ENCODE results near the gene FARS2. TPM values are rescaled to one million over a fixed set of nuclear protein-coding genes. Genes with fewer than 3 reads are reported as not detected.
A peak's percentile ranks its signal among the peaks of the same experiment; 100 is the strongest.

FARS2 gene
- total and polyA plus RNA-seq, 7 experiments from 2014 or later: 16.2 to 28.1 (median 20.8) TPM

DNA sequence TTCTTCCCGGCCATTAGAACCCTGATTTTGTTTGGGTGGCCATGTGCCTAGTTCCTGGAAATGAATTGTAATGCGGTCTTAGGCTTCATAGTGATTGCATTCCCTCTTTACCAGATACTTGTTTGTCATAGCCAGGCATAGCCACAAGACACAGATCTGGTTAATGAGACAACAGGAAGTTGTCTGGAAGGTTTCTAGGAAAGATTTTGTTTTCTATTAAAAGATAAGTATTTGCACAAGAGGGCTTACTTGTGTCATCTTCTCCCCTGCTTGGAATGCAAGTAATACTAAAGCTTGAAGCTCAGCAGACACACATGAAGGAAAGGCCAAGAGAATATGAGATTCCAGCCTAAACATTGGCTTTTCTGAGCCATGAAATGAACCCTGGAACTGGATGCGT is 12.9 kb downstream of the FARS2 start:
- no peaks in the 10 kb centered on the region for H3K27me3 ChIP-seq (ENCODE audit: control insufficient read depth in 2 of 2, insufficient read depth in 2 of 2, low read length in 2 of 2)
- H3K4me1 ChIP-seq (ENCODE audit: control insufficient read depth in 2 of 2, insufficient read depth in 2 of 2, low read length in 2 of 2): peaks cover 0 to 6% of the 10 kb centered on the region in 2 donors
- H3K4me1 Mint-ChIP-seq: peaks cover 15 to 59% (median 33%) of the 10 kb centered on the region in 7 donors
- ChIA-PET POLR2A (no interaction called here), CTCF (interaction anchor here (1.1 kb wide), 1 partner anchor 130 kb away, joined by 3 read pairs; no protein-coding TSS in a partner anchor)
- no peak overlapping the region for H3K4me3 ChIP-seq (ENCODE audit: low read length)
- no peak overlapping the region for H3K27ac ChIP-seq (ENCODE audit: low read depth, low read length)
- intact Hi-C loops (cut with micrococcal nuclease): no loop called here
- no peaks in the 10 kb centered on the region for H3K27me3 Mint-ChIP-seq
- H3K9me3 ChIP-seq (ENCODE audit: control insufficient read depth in 2 of 3, low read length in 3 of 3): no peaks in the 10 kb centered on the region
- no peaks in the 10 kb centered on the region for H3K9me3 Mint-ChIP-seq
- H3K27ac Mint-ChIP-seq: peak overlapping the region in 1 of 9 donors; percentile 30
- DNase-seq (no peak), ATAC-seq (no peak)
- H3K36me3 Mint-ChIP-seq: peaks cover 0 to 32% (median 14%) of the 10 kb centered on the region in 5 donors
- peak overlapping the region in 1 of 10 donors; percentile 57 for H3K4me3 Mint-ChIP-seq
- H3K36me3 ChIP-seq (ENCODE audit: control insufficient read depth in 2 of 3, insufficient read depth in 3 of 3, low read length in 3 of 3): no peaks in the 10 kb centered on the region

DNA sequence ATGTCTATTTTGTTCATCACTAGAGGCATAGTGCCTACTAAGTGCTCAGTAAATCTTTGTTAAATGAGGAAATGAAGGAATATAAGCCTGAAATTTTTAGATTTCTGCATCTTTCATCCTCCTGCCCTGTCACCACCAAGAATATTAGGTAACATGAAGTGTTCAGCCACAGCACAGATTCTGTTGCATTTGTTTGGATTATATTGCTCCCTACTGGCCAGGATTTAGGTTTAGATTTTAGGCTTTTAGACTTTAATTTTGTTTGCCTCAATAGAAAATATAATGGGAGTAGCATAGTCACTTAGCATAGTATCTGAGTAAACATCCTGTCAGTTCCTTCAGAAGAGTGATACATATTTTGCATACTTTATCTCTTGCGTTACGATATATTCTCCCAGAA is 14.2 kb downstream of the FARS2 start:
- H3K27ac ChIP-seq (ENCODE audit: low read depth, low read length): no peak overlapping the region
- Mint-ChIP-seq H3K27me3 (no peaks in the 10 kb centered on the region), H3K27ac (no peak overlapping the region), H3K4me1 (peaks cover 19 to 63% (median 44%) of the 10 kb centered on the region in 7 donors), H3K4me3 (peak overlapping the region in 1 of 10 donors; percentile 52), H3K9me3 (no peaks in the 10 kb centered on the region), H3K36me3 (peaks cover 0 to 28% (median 12%) of the 10 kb centered on the region in 5 donors)
- ChIA-PET POLR2A (no interaction called here), CTCF (interaction anchor here (2.0 kb wide), 1 partner anchor 132 kb away, joined by 8 read pairs; no protein-coding TSS in a partner anchor)
- H3K9me3 ChIP-seq (ENCODE audit: control insufficient read depth in 2 of 3, low read length in 3 of 3): no peaks in the 10 kb centered on the region
- ATAC-seq (no peak), DNase-seq (no peak)
- no peaks in the 10 kb centered on the region for H3K27me3 ChIP-seq (ENCODE audit: control insufficient read depth in 2 of 2, insufficient read depth in 2 of 2, low read length in 2 of 2)
- no peak overlapping the region for H3K4me3 ChIP-seq (ENCODE audit: low read length)
- no peaks in the 10 kb centered on the region for H3K36me3 ChIP-seq (ENCODE audit: control insufficient read depth in 2 of 3, insufficient read depth in 3 of 3, low read length in 3 of 3)
- intact Hi-C loops (cut with micrococcal nuclease): loop anchor here in 1 of 2 donors (1.0 kb wide), 1 partner anchor 132 kb away; no protein-coding TSS in a partner anchor
- peaks cover 0 to 6% of the 10 kb centered on the region in 2 donors for H3K4me1 ChIP-seq (ENCODE audit: control insufficient read depth in 2 of 2, insufficient read depth in 2 of 2, low read length in 2 of 2)

DNA sequence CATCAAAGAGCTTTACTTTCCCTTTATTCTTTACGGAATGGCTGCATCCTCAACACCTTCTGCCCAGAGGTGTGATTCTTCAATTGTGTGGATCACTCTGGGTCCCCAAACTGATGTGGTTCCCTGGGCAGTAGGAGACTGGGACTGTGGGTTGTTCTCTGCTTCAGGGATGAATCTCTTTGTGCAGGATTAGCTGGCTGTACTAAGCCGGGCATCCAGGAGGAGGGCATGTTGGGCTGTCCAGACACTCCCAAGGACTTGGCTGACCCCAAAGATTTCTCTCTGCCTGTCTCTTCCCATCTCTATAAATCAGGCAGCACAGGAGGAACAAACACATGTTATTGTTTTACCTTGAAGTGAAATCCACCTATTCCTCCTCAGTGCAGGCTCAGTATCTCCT is 15.3 kb downstream of the FARS2 start:
- peaks cover 18 to 60% (median 41%) of the 10 kb centered on the region in 7 donors for H3K4me1 Mint-ChIP-seq
- no peaks in the 10 kb centered on the region for H3K9me3 ChIP-seq (ENCODE audit: control insufficient read depth in 2 of 3, low read length in 3 of 3)
- H3K4me1 ChIP-seq (ENCODE audit: control insufficient read depth in 2 of 2, insufficient read depth in 2 of 2, low read length in 2 of 2): peaks cover 0 to 6% of the 10 kb centered on the region in 2 donors
- no peak overlapping the region for H3K27ac ChIP-seq (ENCODE audit: low read depth, low read length)
- no peak for DNase-seq
- no peak for ATAC-seq
- H3K27me3 Mint-ChIP-seq: no peaks in the 10 kb centered on the region
- no peak overlapping the region for H3K4me3 Mint-ChIP-seq
- peaks cover 0 to 28% (median 12%) of the 10 kb centered on the region in 5 donors for H3K36me3 Mint-ChIP-seq
- H3K27me3 ChIP-seq (ENCODE audit: control insufficient read depth in 2 of 2, insufficient read depth in 2 of 2, low read length in 2 of 2): no peaks in the 10 kb centered on the region
- ChIA-PET POLR2A (no interaction called here), CTCF (interaction anchor here (2.0 kb wide), 1 partner anchor 133 kb away, joined by 8 read pairs; no protein-coding TSS in a partner anchor)
- H3K36me3 ChIP-seq (ENCODE audit: control insufficient read depth in 2 of 3, insufficient read depth in 3 of 3, low read length in 3 of 3): no peaks in the 10 kb centered on the region
- no peaks in the 10 kb centered on the region for H3K9me3 Mint-ChIP-seq
- no peak overlapping the region for H3K4me3 ChIP-seq (ENCODE audit: low read length)
- intact Hi-C loops (cut with micrococcal nuclease): no loop called here
- H3K27ac Mint-ChIP-seq: no peak overlapping the region

DNA sequence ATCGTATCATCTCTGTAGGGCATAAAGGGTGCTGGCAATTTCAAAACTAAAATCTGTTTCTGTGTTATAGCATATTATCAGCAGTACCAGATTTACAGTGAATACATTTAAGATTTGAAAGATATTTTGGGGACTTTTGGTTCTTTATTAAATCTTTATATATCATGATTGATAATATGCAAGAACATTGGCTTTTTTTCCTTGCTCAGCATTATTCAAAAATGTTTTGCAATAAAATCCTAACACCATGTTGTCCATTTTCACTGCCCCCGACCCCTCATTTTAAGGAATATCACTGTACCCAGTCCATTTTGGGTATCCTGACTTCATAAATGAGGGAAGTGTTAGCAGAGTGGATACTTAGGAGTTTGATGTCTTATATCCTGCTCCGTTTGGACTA is 16.3 kb downstream of the FARS2 start:
- Mint-ChIP-seq H3K9me3 (no peaks in the 10 kb centered on the region), H3K27me3 (no peaks in the 10 kb centered on the region), H3K4me3 (no peak overlapping the region), H3K27ac (no peak overlapping the region), H3K4me1 (peaks cover 16 to 61% (median 42%) of the 10 kb centered on the region in 7 donors), H3K36me3 (peaks cover 0 to 22% (median 11%) of the 10 kb centered on the region in 5 donors)
- H3K4me3 ChIP-seq (ENCODE audit: low read length): no peak overlapping the region
- ChIA-PET POLR2A (no interaction called here), CTCF (interaction anchor here (2.0 kb wide), 1 partner anchor 134 kb away, joined by 8 read pairs; no protein-coding TSS in a partner anchor)
- H3K27ac ChIP-seq (ENCODE audit: low read depth, low read length): no peak overlapping the region
- no peaks in the 10 kb centered on the region for H3K36me3 ChIP-seq (ENCODE audit: control insufficient read depth in 2 of 3, insufficient read depth in 3 of 3, low read length in 3 of 3)
- no peaks in the 10 kb centered on the region for H3K9me3 ChIP-seq (ENCODE audit: control insufficient read depth in 2 of 3, low read length in 3 of 3)
- peaks cover 0 to 6% of the 10 kb centered on the region in 2 donors for H3K4me1 ChIP-seq (ENCODE audit: control insufficient read depth in 2 of 2, insufficient read depth in 2 of 2, low read length in 2 of 2)
- H3K27me3 ChIP-seq (ENCODE audit: control insufficient read depth in 2 of 2, insufficient read depth in 2 of 2, low read length in 2 of 2): no peaks in the 10 kb centered on the region
- ATAC-seq (no peak), DNase-seq (no peak)
- intact Hi-C loops (cut with micrococcal nuclease): no loop called here

GRCh38 chr6:5278047-5278446 is 16.7 kb downstream of the FARS2 start:
- Mint-ChIP-seq H3K36me3 (peaks cover 0 to 18% (median 8%) of the 10 kb centered on the region in 5 donors), H3K4me3 (no peak overlapping the region), H3K9me3 (no peaks in the 10 kb centered on the region), H3K27ac (no peak overlapping the region), H3K27me3 (no peaks in the 10 kb centered on the region), H3K4me1 (peaks cover 14 to 59% (median 39%) of the 10 kb centered on the region in 7 donors)
- intact Hi-C loops (cut with micrococcal nuclease): no loop called here
- POLR2A ChIA-PET: no interaction called here
- H3K36me3 ChIP-seq (ENCODE audit: control insufficient read depth in 2 of 3, insufficient read depth in 3 of 3, low read length in 3 of 3): no peaks in the 10 kb centered on the region
- H3K4me3 ChIP-seq (ENCODE audit: low read length): no peak overlapping the region
- DNase-seq (no peak), ATAC-seq (no peak)
- H3K27me3 ChIP-seq (ENCODE audit: control insufficient read depth in 2 of 2, insufficient read depth in 2 of 2, low read length in 2 of 2): no peaks in the 10 kb centered on the region
- H3K9me3 ChIP-seq (ENCODE audit: control insufficient read depth in 2 of 3, low read length in 3 of 3): no peaks in the 10 kb centered on the region
- H3K27ac ChIP-seq (ENCODE audit: low read depth, low read length): no peak overlapping the region
- CTCF ChIA-PET: no interaction called here
- peaks cover 0 to 6% of the 10 kb centered on the region in 2 donors for H3K4me1 ChIP-seq (ENCODE audit: control insufficient read depth in 2 of 2, insufficient read depth in 2 of 2, low read length in 2 of 2)

- no peak overlapping the region for H3K27ac ChIP-seq (ENCODE audit: low read depth, low read length)
- no peaks in the 10 kb centered on the region for H3K27me3 Mint-ChIP-seq
- DNase-seq: no peak
- ChIA-PET POLR2A (no interaction called here), CTCF (no interaction called here)
- no peaks in the 10 kb centered on the region for H3K27me3 ChIP-seq (ENCODE audit: control insufficient read depth in 2 of 2, insufficient read depth in 2 of 2, low read length in 2 of 2)
- H3K9me3 ChIP-seq (ENCODE audit: control insufficient read depth in 2 of 3, low read length in 3 of 3): no peaks in the 10 kb centered on the region
- H3K4me1 Mint-ChIP-seq: peaks cover 15 to 53% (median 35%) of the 10 kb centered on the region in 7 donors
- peak overlapping the region in 1 of 9 donors; percentile 66 for H3K27ac Mint-ChIP-seq
- intact Hi-C loops (cut with micrococcal nuclease): no loop called here
- no peaks in the 10 kb centered on the region for H3K9me3 Mint-ChIP-seq
- H3K4me3 ChIP-seq (ENCODE audit: low read length): no peak overlapping the region
- H3K4me3 Mint-ChIP-seq: no peak overlapping the region
- peaks cover 0 to 6% of the 10 kb centered on the region in 2 donors for H3K4me1 ChIP-seq (ENCODE audit: control insufficient read depth in 2 of 2, insufficient read depth in 2 of 2, low read length in 2 of 2)
- no peak for ATAC-seq
- no peaks in the 10 kb centered on the region for H3K36me3 ChIP-seq (ENCODE audit: control insufficient read depth in 2 of 3, insufficient read depth in 3 of 3, low read length in 3 of 3)
- peaks cover 0 to 13% (median 5%) of the 10 kb centered on the region in 5 donors for H3K36me3 Mint-ChIP-seq
Observed at GRCh38 chr6:5278565-5279120, 17.3 kb downstream of the FARS2 start.

Measured in naive thymus-derived CD4-positive, alpha-beta T cell (primary cell).